WI38 (cell line): Measurements from ENCODE around the gene STARD3.

ENCODE experiments used
- H3K4me3 ChIP-seq: 2 replicates; pipeline ENCODE4 v1.5.1; 2011; ENCODE audit warnings: low read depth, mild to moderate bottlenecking, control low read depth, low read length
- CTCF ChIP-seq: IDR thresholded peaks from 2 replicates; pipeline ENCODE4 v1.5.1; 2012; ENCODE audit warnings: low read depth, mild to moderate bottlenecking, control low read depth, low read length

STARD3 gene

GRCh38 chr17:39664581-39665561 is 27.9 kb downstream of the STARD3 start, which contains the start of gene TCAP:
Gene TCAP, plus strand, starts transcription at chr17:39665349. Its CDS starts 11 bp downstream, at chr17:39665360.
- no peak within 1 kb of the TSS for H3K4me3 ChIP-seq
- TF ChIP-seq CTCF, result no peak

GRCh38 chr17:39665642-39666224 is 28.8 kb downstream of the STARD3 start:
- no peak overlapping the region for H3K4me3 ChIP-seq
- TF ChIP-seq CTCF, result no peak

GRCh38 chr17:39666231-39666600 is 29.3 kb downstream of the STARD3 start:
- H3K4me3 ChIP-seq, result no peak overlapping the region
- TF ChIP-seq CTCF, result no peak

GRCh38 chr17:39666601-39667261 is 29.8 kb downstream of the STARD3 start:
- no peak overlapping the region for H3K4me3 ChIP-seq
- no peak for TF ChIP-seq CTCF

GRCh38 chr17:39667262-39667944 is 30.5 kb downstream of the STARD3 start:
- no peak overlapping the region for H3K4me3 ChIP-seq

More at GRCh38 chr17:39667262-39667944, 30.5 kb downstream of the STARD3 start:
- no peak for TF ChIP-seq CTCF
